Astrocyte of the spinal cord (primary cell): ENCODE data around the gene MPPED1.

Source experiments
- DNase-seq: peaks from one replicate; pipeline ENCODE4 v3.0.0; 2011; ENCODE audit warnings: low read depth, low spot score
- H3K4me3 ChIP-seq: 2 replicates; pipeline ENCODE4 v1.5.1; 2011; ENCODE audit warnings: low read depth, mild to moderate bottlenecking, low read length, moderate library complexity
- CTCF ChIP-seq: IDR thresholded peaks from 2 replicates; pipeline ENCODE4 v1.5.1; 2012; ENCODE audit warnings: low read depth, mild to moderate bottlenecking, low read length, inconsistent platforms
- in situ Hi-C: cut with HindIII; loops from 2 replicates; pipeline ENCODE4 v1.10.0; 2017; ENCODE audit warnings: low sequenced_read_pairs

Gene MPPED1

GRCh38 chr22:43442386-43443151, 30.8 kb downstream of the MPPED1 start:
- TF ChIP-seq CTCF: no peak
- DNase-seq: no peak
- H3K4me3 ChIP-seq: no peak overlapping the region
- in situ Hi-C loops: no loop called here

GRCh38 chr22:43443152-43443471, 31.3 kb downstream of the MPPED1 start:
- H3K4me3 ChIP-seq: no peak overlapping the region
- DNase-seq: no peak
- no peak for TF ChIP-seq CTCF
- in situ Hi-C loops: no loop called here

- no peak for TF ChIP-seq CTCF
- DNase-seq: no peak
Measured at GRCh38 chr22:43446037-43446803, 34.4 kb downstream of the MPPED1 start.

GRCh38 chr22:43446916-43447315, 35.1 kb downstream of the MPPED1 start:
- DNase-seq: no peak
- in situ Hi-C loops: no loop called here
- TF ChIP-seq CTCF: no peak
- H3K4me3 ChIP-seq: no peak overlapping the region

More at GRCh38 chr22:43446037-43446803, 34.4 kb downstream of the MPPED1 start:
- H3K4me3 ChIP-seq: no peak overlapping the region
- in situ Hi-C loops: no loop called here

GRCh38 chr22:43447380-43447779, 35.6 kb downstream of the MPPED1 start:
- no peak for TF ChIP-seq CTCF
- in situ Hi-C loops: no loop called here
- DNase-seq: no peak
- H3K4me3 ChIP-seq: no peak overlapping the region

- no peak for TF ChIP-seq CTCF
- no peak overlapping the region for H3K4me3 ChIP-seq
- in situ Hi-C loops: no loop called here
- no peak for DNase-seq
Measured at GRCh38 chr22:43448048-43448447, 36.2 kb downstream of the MPPED1 start.
